AG10803 (cell line): ENCODE measurements around the gene ADAMTS18.

Experiments
- DNase-seq: peaks from one replicate; pipeline ENCODE4 v3.0.0; 2010; ENCODE audit warnings: low read depth
- H3K4me3 ChIP-seq: 2 replicates; pipeline ENCODE4 v1.5.1; 2011; ENCODE audit warnings: mild to moderate bottlenecking, low read length, control low read depth
- CTCF ChIP-seq: conservative IDR thresholded peaks from 2 replicates; pipeline ENCODE4 v1.5.1; 2011; ENCODE audit warnings: mild to moderate bottlenecking, low read length, control low read depth, inconsistent platforms

The ADAMTS18 gene

GRCh38 chr16:77424871-77425604 lies 9.8 kb downstream of the ADAMTS18 start:
- H3K4me3 ChIP-seq = no peak overlapping the region
- no peak for TF ChIP-seq CTCF
- no peak for DNase-seq

GRCh38 chr16:77422196-77422784 lies 12.5 kb downstream of the ADAMTS18 start:
- DNase-seq = no peak
- no peak for TF ChIP-seq CTCF
- no peak overlapping the region for H3K4me3 ChIP-seq

GRCh38 chr16:77416939-77417480 lies 17.8 kb downstream of the ADAMTS18 start:
- H3K4me3 ChIP-seq = no peak overlapping the region
- no peak for DNase-seq
- TF ChIP-seq CTCF = no peak

GRCh38 chr16:77414752-77415231 lies 20.0 kb downstream of the ADAMTS18 start:
- no peak overlapping the region for H3K4me3 ChIP-seq
- DNase-seq = no peak
- no peak for TF ChIP-seq CTCF

GRCh38 chr16:77410449-77410848 lies 24.4 kb downstream of the ADAMTS18 start:
- no peak overlapping the region for H3K4me3 ChIP-seq
- no peak for TF ChIP-seq CTCF
- no peak for DNase-seq

- no peak for DNase-seq
- no peak for TF ChIP-seq CTCF
- H3K4me3 ChIP-seq = no peak overlapping the region
These were observed 25.5 kb downstream of the ADAMTS18 start for GRCh38 chr16:77409311-77409710.

GRCh38 chr16:77408607-77409006 lies 26.2 kb downstream of the ADAMTS18 start:
- no peak for DNase-seq
- H3K4me3 ChIP-seq = no peak overlapping the region
- TF ChIP-seq CTCF = no peak
